Epithelial cell of prostate (primary cell): ENCODE results near the gene CAPN10.
"Not testable (repeated sequence)": the region's sequence is repeated elsewhere in the genome, so short reads cannot be mapped to it uniquely, and the experiment has no call there.

ENCODE experiments used
- DNase-seq: peaks from one replicate; pipeline ENCODE4 v3.0.0-alpha.2; 2011; ENCODE audit warnings: low read depth, low spot score
- H3K27ac ChIP-seq: fragments of 450-650 bp; 2 replicates; pipeline ENCODE4 v1.5.1; 2017; ENCODE audit warnings: mild to moderate bottlenecking

Gene CAPN10

DNA sequence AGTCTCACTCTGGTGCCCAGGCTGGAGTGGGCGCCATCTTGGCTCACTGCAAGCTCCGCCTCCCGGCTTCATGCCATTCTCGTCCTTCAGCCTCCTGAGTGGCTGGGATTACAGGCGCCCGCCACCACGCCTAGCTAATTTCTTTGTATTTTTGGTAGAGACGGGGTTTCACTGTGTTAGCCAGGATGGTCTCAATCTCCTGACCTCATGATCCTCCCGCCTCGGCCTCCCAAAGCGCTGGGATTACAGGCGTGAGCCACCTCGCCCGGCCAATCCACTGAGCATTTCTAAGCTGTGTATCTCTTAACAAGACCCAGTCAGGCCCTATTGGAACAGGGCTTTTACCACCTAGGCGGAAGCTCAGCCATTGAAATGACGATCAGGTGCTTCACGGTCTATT, 23.3 kb upstream of the CAPN10 start:
- not testable (repeated sequence) for H3K27ac ChIP-seq, DNase-seq

DNA sequence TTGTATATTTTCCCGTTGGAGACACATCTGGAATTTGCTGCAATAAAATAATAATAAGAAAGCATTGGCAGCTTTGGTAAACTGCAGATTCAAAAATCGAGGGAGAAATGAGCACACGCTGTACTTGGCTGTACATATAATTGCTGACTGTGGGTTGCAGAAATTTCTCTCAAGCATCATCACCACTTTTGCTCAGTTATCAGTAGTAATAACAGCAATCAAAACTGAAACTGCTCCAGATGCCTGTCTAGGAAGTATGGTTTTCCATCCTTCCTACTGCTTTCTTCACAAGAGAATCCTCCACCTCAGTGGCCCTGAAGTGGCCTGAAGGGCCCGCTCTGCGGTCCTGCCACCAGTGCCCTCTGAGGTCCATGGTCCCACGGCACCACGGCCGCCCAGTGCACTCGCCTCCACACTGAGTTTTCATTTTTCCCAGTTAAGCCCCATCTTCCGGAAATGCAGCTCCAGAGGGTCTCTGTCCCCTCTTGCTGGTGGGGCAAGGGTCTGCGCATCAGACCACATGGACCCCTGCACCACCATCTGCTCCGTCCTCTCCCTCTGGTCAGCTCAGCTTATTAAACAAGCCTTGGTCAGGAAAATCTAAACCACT, 22.5 kb upstream of the CAPN10 start:
- DNase-seq, result no peak
- H3K27ac ChIP-seq, result no peak overlapping the region

- H3K27ac ChIP-seq, result peak overlapping the region; percentile 91
- no peak for DNase-seq
Measured at GRCh38 chr2:240564561-240565332, 21.8 kb upstream of the CAPN10 start.

GRCh38 chr2:240565333-240566202, 21.0 kb upstream of the CAPN10 start:
- peak overlapping the region; percentile 91 for H3K27ac ChIP-seq
- no peak for DNase-seq

- no peak for DNase-seq
Measured at GRCh38 chr2:240566203-240567136, 20.1 kb upstream of the CAPN10 start.

GRCh38 chr2:240567137-240567871, 19.2 kb upstream of the CAPN10 start:
- H3K27ac ChIP-seq, result peak overlapping the region; percentile 91
- no peak for DNase-seq

More at GRCh38 chr2:240566203-240567136, 20.1 kb upstream of the CAPN10 start:
- H3K27ac ChIP-seq, result peak overlapping the region; percentile 91

- peak within 1 kb of the TSS; percentile 91 for H3K27ac ChIP-seq
- no peak for DNase-seq
Measured at GRCh38 chr2:240567872-240568677, 18.5 kb upstream of the CAPN10 start, which contains the start of gene RNPEPL1. Gene RNPEPL1, plus strand, starts transcription at chr2:240568484. Its CDS starts 103 bp downstream, at chr2:240568587.

DNA sequence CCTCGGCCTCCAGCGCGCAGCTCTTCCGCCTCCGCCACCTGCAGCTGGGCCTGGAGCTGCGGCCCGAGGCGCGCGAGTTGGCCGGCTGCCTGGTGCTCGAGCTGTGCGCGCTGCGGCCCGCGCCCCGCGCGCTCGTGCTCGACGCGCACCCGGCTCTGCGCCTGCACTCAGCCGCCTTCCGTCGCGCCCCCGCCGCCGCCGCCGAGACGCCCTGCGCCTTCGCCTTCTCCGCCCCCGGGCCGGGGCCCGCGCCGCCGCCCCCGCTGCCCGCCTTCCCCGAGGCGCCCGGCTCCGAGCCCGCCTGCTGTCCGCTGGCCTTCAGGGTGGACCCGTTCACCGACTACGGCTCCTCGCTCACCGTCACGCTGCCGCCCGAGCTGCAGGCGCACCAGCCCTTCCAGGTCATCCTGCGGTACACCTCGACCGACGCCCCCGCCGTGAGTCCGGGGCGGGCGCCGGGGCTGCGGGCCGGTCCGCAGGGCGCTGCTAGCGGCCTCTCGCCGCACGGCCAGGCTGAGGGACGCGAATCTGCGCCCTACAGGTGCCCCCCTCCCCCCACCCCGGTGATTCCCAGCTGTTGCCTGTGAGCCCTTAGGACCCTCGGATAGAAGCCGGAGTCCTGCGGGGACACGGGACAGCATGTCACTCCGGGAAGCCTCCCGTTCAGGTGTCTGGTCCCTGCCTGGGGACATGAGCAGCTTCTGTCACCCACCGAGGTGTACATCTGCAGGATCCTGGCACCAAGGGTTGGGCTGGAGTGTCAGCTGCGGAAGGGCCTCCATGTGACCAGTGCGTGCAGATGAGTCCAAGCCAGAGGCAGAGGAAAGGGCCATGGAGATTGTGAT, 17.6 kb upstream of the CAPN10 start:
- no peak for DNase-seq
- H3K27ac ChIP-seq, result peak overlapping the region; percentile 91

DNA sequence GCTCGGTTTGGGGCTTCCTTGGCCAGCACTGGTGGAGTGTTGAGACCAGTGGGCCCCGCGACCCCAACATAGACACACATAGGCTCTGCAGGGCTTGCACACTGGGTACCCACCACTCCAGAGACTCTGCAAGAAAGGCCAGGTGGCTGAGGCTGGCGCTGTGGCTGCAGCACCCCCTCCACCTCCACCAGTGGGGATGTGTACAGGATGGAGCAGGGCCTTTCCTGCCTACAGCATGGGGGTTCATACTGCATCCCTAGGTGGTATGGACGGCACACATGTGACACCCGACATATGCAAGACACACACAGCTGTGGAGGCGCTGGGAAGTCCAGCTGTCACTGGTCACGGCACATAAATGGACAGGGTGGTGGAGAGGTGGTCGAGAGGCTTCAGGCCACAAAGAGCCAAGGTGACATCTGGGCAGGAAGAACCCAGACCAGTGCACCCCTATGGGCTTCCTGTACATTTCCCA, 17.0 kb upstream of the CAPN10 start:
- H3K27ac ChIP-seq, result no peak overlapping the region
- DNase-seq, result no peak

GRCh38 chr2:240569998-240570530, 16.5 kb upstream of the CAPN10 start:
- no peak for DNase-seq
- H3K27ac ChIP-seq, result no peak overlapping the region

GRCh38 chr2:240570531-240571313, 15.8 kb upstream of the CAPN10 start:
- DNase-seq, result no peak
- H3K27ac ChIP-seq, result no peak overlapping the region

- no peak overlapping the region for H3K27ac ChIP-seq
- no peak for DNase-seq
Measured at GRCh38 chr2:240571314-240571973, 15.1 kb upstream of the CAPN10 start.

DNA sequence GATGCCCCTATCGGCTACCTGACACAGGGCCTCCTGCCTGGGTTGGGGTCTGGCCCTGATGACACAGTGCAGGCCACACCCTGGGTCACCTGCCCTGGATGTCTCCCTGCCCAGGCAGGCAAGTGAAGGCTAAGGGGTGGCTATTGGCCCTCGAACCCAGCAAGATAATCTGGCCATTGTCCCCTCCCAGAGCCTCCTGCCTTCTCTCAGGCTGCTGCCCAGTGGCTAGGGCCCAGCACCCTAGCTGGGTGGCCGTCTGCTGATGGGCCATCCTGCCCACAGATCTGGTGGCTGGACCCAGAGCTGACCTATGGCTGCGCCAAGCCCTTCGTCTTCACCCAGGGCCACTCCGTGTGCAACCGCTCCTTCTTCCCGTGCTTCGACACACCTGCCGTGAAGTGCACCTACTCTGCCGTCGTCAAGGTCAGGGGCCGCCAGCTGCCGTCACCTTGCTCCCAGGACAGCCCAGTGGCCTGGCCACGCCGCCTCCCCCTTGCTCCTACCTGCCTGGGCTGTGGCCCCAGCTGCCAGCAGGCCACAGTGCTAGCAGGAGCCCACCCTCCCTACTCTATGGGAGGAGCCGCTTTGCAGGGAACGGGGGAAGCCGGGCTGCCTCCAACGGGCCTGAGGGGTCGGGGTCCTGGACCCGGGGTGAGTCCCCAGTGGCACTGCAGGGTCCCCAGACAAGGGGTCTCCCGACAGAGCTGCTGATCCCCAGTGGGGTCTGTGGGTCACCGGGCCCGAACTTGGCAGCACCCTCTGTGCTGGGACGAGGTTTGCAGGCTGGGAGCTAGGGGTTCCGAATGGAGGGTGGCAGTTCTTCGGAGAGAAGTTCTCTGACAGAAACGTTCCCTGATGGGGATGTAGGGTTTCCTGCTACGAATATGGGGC, 14.1 kb upstream of the CAPN10 start:
- no peak for DNase-seq
- H3K27ac ChIP-seq, result no peak overlapping the region

GRCh38 chr2:240573071-240573515, 13.4 kb upstream of the CAPN10 start:
- H3K27ac ChIP-seq, result no peak overlapping the region
- DNase-seq, result no peak
